AG10803 (cell line): ENCODE measurements around the gene OR2C3.
"Not testable (repeated sequence)": the region's sequence is repeated elsewhere in the genome, so short reads cannot be mapped to it uniquely, and the experiment has no call there.

ENCODE experiments used
- DNase-seq: peaks from one replicate; pipeline ENCODE4 v3.0.0; 2010; ENCODE audit warnings: low read depth
- H3K4me3 ChIP-seq: 2 replicates; pipeline ENCODE4 v1.5.1; 2011; ENCODE audit warnings: mild to moderate bottlenecking, low read length, control low read depth
- TF ChIP-seq, protein P1 (sequence below): conservative IDR thresholded peaks from 2 replicates; pipeline ENCODE4 v1.5.1; 2011; ENCODE audit warnings: mild to moderate bottlenecking, low read length, control low read depth, inconsistent platforms

Gene OR2C3

DNA sequence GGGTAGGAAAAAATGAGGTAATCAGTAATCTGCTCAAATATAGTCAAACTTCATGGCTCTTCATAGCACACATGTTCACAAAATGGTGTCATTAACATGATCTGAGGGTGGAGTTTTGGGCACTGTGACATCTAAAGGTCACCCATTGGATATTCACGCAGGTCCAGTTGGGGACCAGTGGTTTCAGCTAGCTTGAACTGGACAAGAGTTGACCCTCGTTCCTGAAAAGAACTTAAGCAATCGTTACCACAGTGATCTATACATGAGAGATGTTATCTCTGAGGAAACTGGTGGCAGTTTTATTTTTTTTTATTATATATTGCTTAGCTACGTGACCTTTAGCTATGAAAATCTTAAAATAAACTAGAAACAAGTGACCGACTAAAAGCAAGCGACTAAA lies 3.0 kb upstream of the OR2C3 start:
- DNase-seq = no peak
- TF ChIP-seq, protein P1, sequence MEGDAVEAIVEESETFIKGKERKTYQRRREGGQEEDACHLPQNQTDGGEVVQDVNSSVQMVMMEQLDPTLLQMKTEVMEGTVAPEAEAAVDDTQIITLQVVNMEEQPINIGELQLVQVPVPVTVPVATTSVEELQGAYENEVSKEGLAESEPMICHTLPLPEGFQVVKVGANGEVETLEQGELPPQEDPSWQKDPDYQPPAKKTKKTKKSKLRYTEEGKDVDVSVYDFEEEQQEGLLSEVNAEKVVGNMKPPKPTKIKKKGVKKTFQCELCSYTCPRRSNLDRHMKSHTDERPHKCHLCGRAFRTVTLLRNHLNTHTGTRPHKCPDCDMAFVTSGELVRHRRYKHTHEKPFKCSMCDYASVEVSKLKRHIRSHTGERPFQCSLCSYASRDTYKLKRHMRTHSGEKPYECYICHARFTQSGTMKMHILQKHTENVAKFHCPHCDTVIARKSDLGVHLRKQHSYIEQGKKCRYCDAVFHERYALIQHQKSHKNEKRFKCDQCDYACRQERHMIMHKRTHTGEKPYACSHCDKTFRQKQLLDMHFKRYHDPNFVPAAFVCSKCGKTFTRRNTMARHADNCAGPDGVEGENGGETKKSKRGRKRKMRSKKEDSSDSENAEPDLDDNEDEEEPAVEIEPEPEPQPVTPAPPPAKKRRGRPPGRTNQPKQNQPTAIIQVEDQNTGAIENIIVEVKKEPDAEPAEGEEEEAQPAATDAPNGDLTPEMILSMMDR = no peak
- no peak overlapping the region for H3K4me3 ChIP-seq

DNA sequence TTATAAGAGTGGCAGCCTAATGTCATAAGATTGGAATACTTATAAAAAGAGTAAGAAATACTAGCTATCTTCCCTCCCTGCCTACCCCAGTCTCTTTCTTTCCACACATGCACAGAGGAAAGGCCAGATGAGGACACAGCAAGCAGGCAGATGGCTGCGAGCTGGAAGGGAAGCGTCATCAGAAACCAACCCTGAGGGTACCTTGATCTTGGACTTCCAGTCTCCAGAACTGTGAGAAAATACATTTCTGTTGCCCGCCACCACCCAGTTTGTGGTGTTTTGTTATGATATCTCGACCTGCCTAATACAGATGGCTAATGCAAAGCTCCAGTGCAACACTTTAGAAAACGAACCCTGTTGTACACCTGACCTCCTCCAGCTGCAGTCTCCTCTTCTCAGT lies 2.3 kb upstream of the OR2C3 start:
- no peak for DNase-seq
- no peak overlapping the region for H3K4me3 ChIP-seq
- TF ChIP-seq, protein P1 = no peak

DNA sequence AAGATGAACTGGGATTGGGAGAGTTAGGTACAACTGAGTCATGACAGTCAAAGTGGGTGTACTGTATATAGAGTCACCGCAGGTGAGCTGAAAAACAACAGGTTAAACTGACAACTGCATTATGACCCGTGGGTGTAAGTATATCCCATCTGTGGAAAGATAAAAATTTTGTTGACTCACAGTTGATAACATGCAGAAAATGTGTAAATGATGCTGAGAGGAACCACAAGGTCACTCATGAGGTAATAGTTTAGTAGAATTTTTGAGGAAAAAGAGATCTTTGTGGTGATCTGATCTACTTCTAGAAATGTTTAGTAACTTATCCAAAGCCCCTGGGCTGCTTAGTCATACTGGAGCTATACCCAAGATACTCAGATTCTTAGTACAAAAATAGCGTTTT lies 838 bp downstream of the OR2C3 start:
- TF ChIP-seq, protein P1 = no peak
- no peak for DNase-seq
- H3K4me3 ChIP-seq = no peak overlapping the region

DNA sequence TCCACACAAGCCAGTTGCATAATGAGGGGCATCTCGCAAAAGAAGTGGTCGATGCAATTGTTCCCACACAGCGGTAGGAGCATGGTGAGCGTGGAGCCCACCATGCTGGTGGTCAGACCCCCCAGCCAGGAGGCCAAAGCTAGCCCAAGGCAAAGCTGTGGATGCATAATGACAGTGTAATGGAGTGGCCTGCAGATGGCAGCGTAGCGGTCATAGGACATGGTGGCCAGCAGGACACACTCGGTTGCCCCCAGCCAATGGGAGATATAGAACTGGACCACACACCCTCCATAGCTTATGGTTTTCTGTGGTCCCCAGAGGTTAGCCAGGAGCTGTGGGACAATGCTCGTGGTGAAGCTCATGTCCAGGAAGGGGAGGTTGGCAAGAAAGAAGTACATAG lies 4.3 kb downstream of the OR2C3 start:
- TF ChIP-seq, protein P1 = no peak
- DNase-seq = no peak
- no peak overlapping the region for H3K4me3 ChIP-seq

DNA sequence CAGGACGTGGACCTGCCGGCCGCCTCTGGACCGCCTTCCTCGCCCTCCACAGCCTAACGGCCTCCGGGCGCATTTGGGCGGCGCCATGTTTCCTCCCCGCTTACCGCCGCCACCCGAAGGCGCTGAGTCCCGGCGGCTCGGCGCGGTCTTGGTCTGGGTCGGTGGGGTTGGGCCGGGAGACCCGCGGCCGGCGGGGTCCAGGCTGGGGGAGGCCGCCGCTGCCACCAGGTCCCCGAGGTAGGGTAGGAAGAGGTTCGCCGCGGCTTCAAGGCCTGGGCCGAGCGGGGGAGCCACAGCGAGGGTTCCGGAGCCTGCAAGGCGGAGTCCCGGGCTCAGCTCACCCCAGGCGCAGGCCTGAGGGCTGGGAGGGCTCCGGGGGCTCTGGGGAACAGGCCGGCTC lies 5.5 kb downstream of the OR2C3 start:
- TF ChIP-seq, protein P1 = no peak
- DNase-seq = no peak
- no peak overlapping the region for H3K4me3 ChIP-seq

DNA sequence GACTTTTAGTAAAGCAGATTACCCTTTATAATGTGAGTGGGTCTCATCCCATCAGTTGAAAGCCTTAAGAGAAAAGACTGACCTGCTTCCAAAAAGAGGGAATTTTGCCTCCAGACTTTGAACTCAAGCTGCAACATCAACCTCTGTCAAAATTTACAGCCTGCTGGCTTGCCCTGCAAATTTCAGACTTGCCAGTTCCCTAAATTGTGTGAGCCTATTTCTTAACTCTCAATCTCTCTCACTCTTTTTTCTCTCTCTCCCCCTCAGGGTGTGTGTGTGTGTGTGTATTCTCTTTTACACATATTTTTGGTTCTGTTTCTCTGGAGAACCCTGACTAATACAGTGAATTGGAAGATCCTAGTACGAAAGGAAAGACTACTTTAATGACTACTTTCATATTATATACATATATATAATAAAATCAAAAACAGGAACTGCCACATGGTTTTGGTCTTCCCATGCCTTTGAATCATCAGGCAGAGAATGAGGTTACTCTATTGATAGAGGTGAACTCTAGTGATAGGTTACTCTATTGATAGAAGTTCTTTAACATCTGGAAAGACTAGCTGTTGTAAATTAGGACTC lies 6.4 kb downstream of the OR2C3 start:
- TF ChIP-seq, protein P1 = no peak
- no peak for DNase-seq
- no peak overlapping the region for H3K4me3 ChIP-seq

DNA sequence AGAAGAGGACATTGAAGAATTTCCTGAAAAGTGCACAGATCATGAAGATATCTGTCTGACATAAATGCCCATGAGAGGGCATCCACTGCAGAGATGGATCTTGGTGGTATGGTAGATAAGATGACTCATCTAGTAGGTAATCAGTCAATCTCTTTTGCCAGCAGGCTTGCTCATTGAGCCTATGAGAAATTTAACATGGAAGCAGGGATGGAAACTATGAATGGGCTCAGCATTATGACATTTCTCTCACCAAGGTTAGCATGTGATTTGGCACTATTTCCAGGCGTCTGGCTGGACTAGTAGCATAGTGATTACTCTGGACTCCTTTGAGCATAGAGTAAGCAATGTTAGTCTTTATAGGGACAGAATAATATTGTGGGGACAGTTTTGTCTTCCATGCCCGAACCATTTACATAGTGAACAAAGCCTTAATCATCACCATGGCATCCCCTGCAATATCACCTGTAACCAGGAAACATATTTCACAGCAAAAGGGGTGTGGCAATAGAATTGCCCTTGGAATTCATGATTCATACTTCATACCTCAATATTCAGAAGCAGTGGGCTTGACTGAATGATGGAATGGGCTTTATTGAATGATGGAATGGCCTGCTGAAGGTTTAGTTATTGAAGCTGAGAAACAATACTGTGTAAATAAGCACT lies 7.3 kb downstream of the OR2C3 start:
- no peak for DNase-seq
- TF ChIP-seq, protein P1 = no peak
- no peak overlapping the region for H3K4me3 ChIP-seq

DNA sequence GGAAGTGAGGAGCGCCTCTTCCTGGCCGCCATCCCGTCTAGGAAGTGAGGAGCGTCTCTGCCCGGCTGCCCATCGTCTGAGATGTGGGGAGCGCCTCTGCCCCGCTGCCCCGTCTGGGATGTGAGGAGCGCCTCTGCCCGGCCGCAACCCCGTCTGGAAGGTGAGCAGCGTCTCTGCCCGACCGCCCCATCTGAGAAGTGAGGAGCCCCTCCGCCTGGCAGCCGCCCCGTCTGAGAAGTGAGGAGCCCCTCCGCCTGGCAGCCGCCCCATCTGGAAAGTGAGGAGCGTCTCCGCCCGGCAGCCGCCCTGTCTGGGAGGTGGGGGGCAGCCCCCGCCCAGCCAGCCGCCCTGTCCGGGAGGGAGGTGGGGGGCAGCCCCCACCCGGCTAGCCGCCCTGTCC lies 14.4 kb downstream of the OR2C3 start:
- not testable (repeated sequence) for DNase-seq, H3K4me3 ChIP-seq
